Parathyroid adenoma (tissue), 2 donors: ENCODE data around the gene TEAD1.

Experiments
- H2AFZ ChIP-seq: fragments of 300-600 bp; sonication (generic); one replicate; pipeline ENCODE4 v1.7.0; 2017; ENCODE audit warnings: antibody characterized with exemption, mild to moderate bottlenecking
- H3K27ac ChIP-seq: fragments of 300-600 bp; sonication (generic); one replicate; pipeline ENCODE4 v1.7.0; 2017
- H3K27me3 ChIP-seq: fragments of 300-600 bp; sonication (generic); one replicate; pipeline ENCODE4 v1.7.0; 2017; ENCODE audit warnings: low read length; ENCODE audit not compliant: control insufficient read depth, insufficient read depth
- H3K36me3 ChIP-seq: fragments of 300-600 bp; sonication (generic); one replicate; pipeline ENCODE4 v1.7.0; 2017; ENCODE audit warnings: low read length; ENCODE audit not compliant: control insufficient read depth, insufficient read depth
- H3K4me1 ChIP-seq: fragments of 300-600 bp; sonication (generic); one replicate; pipeline ENCODE4 v1.7.0; 2017; ENCODE audit warnings: control low read depth
- H3K4me2 ChIP-seq: fragments of 300-600 bp; sonication (generic); one replicate; pipeline ENCODE4 v1.7.0; 2017; ENCODE audit warnings: low read length
- H3K4me3 ChIP-seq: fragments of 300-600 bp; sonication (generic); one replicate; pipeline ENCODE4 v1.7.0; 2017; ENCODE audit warnings: low read depth, low read length
- H3K79me2 ChIP-seq: fragments of 300-600 bp; sonication (generic); one replicate; pipeline ENCODE4 v1.7.0; 2017; ENCODE audit warnings: control low read depth
- H3K9ac ChIP-seq: fragments of 300-600 bp; sonication (generic); one replicate; pipeline ENCODE4 v1.7.0; 2017; ENCODE audit warnings: mild to moderate bottlenecking
- H3K9me3 ChIP-seq: fragments of 300-600 bp; sonication (generic); one replicate; pipeline ENCODE4 v1.7.0; 2017; ENCODE audit warnings: low read length; ENCODE audit not compliant: control insufficient read depth
- CTCF ChIP-seq: fragments of 300-600 bp; sonication (generic); IDR thresholded peaks from one replicate; pipeline ENCODE4 v1.7.0; 2017; ENCODE audit warnings: antibody characterized with exemption, mild to moderate bottlenecking
- donor health status: primary hyperparathyroidism.

TEAD1 gene

GRCh38 chr11:12802418-12803085 is 128.3 kb downstream of the TEAD1 start:
- peak overlapping the region; percentile 19 for H3K9ac ChIP-seq
- peak overlapping the region; percentile 99 for H3K27ac ChIP-seq
- H3K27me3 ChIP-seq: no peaks in the 10 kb centered on the region
- no peak overlapping the region for H3K4me3 ChIP-seq
- peak overlapping the region; percentile 19 for H2AFZ ChIP-seq
- H3K36me3 ChIP-seq: no peaks in the 10 kb centered on the region
- H3K4me1 ChIP-seq: peaks cover 52% of the 10 kb centered on the region
- peaks cover 3% of the 10 kb centered on the region for H3K79me2 ChIP-seq
- H3K9me3 ChIP-seq: no peaks in the 10 kb centered on the region
- peak overlapping the region; percentile 51 for H3K4me2 ChIP-seq
- TF ChIP-seq CTCF: no peak

DNA sequence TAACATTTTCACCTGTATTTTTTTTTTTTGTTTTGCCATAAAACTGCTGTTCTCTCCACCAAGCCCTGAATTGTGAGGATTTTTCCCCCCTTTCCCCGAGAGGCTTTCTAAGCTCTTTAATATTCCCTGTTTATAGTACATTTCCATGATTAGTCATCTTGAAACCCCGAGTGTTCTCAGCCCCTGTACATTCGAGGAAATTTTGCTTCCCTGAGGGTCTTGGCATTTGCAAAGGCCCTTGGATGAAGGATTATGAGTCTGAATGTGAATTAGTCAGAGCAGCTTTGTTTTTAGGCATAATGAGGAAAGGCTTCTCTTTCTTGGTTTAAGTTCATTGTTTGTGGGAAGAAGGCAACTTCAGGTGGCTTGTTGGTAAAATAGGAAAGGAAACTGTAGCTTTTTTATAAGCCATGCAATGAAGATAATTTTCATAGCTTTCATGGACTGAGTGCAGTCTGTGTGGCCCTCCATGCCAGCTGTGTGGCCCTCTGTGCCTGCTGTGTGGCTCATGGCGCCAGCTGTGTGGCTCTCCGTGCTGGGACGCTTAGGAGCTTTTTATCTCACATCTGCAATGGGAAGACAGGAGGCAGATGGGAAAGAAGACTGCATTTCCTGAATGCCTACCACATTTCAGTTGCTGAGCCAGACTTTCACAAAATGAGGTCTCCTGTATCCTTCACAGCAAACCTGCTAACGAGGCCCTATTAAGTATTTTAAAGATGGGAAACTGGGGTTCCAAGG is 129.0 kb downstream of the TEAD1 start:
- H3K36me3 ChIP-seq: no peaks in the 10 kb centered on the region

DNA sequence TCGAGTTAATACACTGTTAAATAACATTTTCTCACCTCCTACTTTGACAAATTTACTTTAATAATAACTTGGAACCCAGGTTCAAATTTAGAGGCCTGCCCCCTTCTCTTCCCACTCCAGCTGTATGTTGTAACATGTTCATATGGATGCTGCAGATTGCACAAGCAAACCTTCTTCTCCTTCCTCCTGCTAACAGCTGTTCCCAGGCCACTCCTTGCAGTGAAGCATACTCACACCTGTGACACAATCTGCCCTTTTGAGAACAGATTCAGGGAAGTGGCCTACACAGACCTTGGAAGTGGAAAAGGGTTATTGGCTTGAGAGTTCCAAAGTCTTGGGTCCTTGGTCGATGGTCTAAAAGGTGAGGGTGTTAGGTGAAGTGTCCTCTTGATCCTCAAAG is 131.9 kb downstream of the TEAD1 start:
- no peak overlapping the region for H2AFZ ChIP-seq
- no peak overlapping the region for H3K27ac ChIP-seq
- H3K4me1 ChIP-seq: peaks cover 35% of the 10 kb centered on the region
- no peak overlapping the region for H3K4me3 ChIP-seq
- no peaks in the 10 kb centered on the region for H3K36me3 ChIP-seq
- no peaks in the 10 kb centered on the region for H3K9me3 ChIP-seq
- peaks cover 22% of the 10 kb centered on the region for H3K79me2 ChIP-seq
- no peak overlapping the region for H3K4me2 ChIP-seq
- TF ChIP-seq CTCF: no peak
- H3K9ac ChIP-seq: no peak overlapping the region
- no peaks in the 10 kb centered on the region for H3K27me3 ChIP-seq

More for the DNA sequence above, 129.0 kb downstream of the TEAD1 start:
- no peak for TF ChIP-seq CTCF
- peaks cover 50% of the 10 kb centered on the region for H3K4me1 ChIP-seq
- H3K27me3 ChIP-seq: no peaks in the 10 kb centered on the region
- peak overlapping the region; percentile 19 for H2AFZ ChIP-seq
- H3K4me2 ChIP-seq: peak overlapping the region; percentile 21
- H3K4me3 ChIP-seq: no peak overlapping the region
- H3K79me2 ChIP-seq: peaks cover 4% of the 10 kb centered on the region
- no peaks in the 10 kb centered on the region for H3K9me3 ChIP-seq
- no peak overlapping the region for H3K9ac ChIP-seq
- H3K27ac ChIP-seq: peak overlapping the region; percentile 99

DNA sequence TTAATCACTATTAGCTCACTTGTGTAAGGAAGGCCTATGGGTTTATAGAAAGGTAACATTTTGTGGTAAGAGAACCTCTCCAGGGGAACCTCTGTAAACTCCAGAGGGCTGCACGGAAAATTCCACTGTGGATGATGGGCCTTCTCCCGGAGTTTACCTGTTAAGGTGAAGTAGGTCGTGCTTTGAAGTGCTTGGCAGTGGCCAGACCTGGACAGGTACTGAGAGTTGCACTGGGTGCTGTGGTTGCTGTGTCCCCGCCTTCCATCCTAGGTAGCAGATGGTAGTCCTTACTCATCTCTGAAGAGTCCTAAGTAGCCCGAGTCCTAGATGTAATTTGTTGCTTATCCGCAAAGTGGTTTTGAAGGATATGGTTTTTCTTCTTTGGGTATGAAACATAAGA is 133.4 kb downstream of the TEAD1 start:
- no peak for TF ChIP-seq CTCF
- Histone ChIP-seq H3K36me3 (no peaks in the 10 kb centered on the region), H3K79me2 (peaks cover 22% of the 10 kb centered on the region), H3K9ac (no peak overlapping the region), H2AFZ (no peak overlapping the region), H3K9me3 (no peaks in the 10 kb centered on the region), H3K27ac (no peak overlapping the region), H3K4me1 (peaks cover 24% of the 10 kb centered on the region), H3K27me3 (no peaks in the 10 kb centered on the region), H3K4me2 (no peak overlapping the region), H3K4me3 (no peak overlapping the region)
